Thyroid gland (tissue), 4 donors: ENCODE measurements around the gene PTGFR.

ENCODE experiments used
- CTCF ChIP-seq, 6 experiments: fragments of 200-600 bp in 3 of 6; fragments of 450-650 bp in 3 of 6; sonication (generic) in 3 of 6; IDR thresholded peaks; one replicate each; pipeline ENCODE4 v1.5.1; 2016 to 2019; ENCODE audit warnings: antibody characterized with exemption in 6 of 6, mild to moderate bottlenecking in 2 of 6, inconsistent platforms in 1 of 6, moderate library complexity in 1 of 6
- POLR2A ChIP-seq, 2 donors: fragments of 450-650 bp; IDR thresholded peaks; one replicate each; pipeline ENCODE4 v1.6.1; 2017; ENCODE audit warnings: antibody characterized with exemption in 2 of 2, mild to moderate bottlenecking in 2 of 2, moderate library complexity in 1 of 2

- TF ChIP-seq CTCF (IDR thresholded peaks at IDR 0.05), result no peak
- no peak for TF ChIP-seq POLR2A (IDR thresholded peaks at IDR 0.05)
These were observed 79.8 kb downstream of the PTGFR start for GRCh38 chr1:78570539-78570938.
